Tibial artery (tissue), 4 donors: ENCODE measurements around the gene SLC38A3.

Experiments used
- DNase-seq, 2 donors: peaks; one replicate each; pipeline ENCODE4 v3.0.0-alpha.2; 2019
- H3K27ac ChIP-seq, 2 donors: fragments of 200-600 bp; sonication (generic) in 1 of 2; 1 replicate in 1 of 2; 2 replicates in 1 of 2; pipeline ENCODE4 v1.5.1; 2018 to 2019; ENCODE audit warnings: mild to moderate bottlenecking in 1 of 2
- H3K27me3 ChIP-seq, 2 donors: fragments of 200-600 bp; sonication (generic) in 1 of 2; one replicate each; pipeline versions ENCODE4 v1.5.1 to v1.6.0; 2016 to 2019
- H3K36me3 ChIP-seq, 3 donors: fragments of 200-600 bp; sonication (generic) in 2 of 3; one replicate each; pipeline ENCODE4 v1.5.1; 2016 to 2019; ENCODE audit warnings: mild to moderate bottlenecking in 2 of 3
- H3K4me1 ChIP-seq, 4 donors: fragments of 200-600 bp; sonication (generic) in 2 of 4; 1 replicate in 3 of 4; 2 replicates in 1 of 4; pipeline ENCODE4 v1.5.1; 2016 to 2019
- H3K4me3 ChIP-seq, 2 donors: fragments of 200-600 bp; sonication (generic) in 1 of 2; 1 replicate in 1 of 2; 2 replicates in 1 of 2; pipeline ENCODE4 v1.5.1; 2018 to 2019; ENCODE audit warnings: mild to moderate bottlenecking in 2 of 2
- H3K9me3 ChIP-seq, 3 donors: fragments of 200-600 bp; sonication (generic) in 1 of 3; one replicate each; pipeline ENCODE4 v1.5.1; 2016 to 2019
- intact Hi-C: fragments of 100-400 bp; cut with DNase I; formaldehyde crosslinking; loops from one replicate; pipeline ENCODE4 v1.15.0; 2023; ENCODE audit warnings: low total_unique reads
- TF ChIP-seq, protein P1 (sequence below), 2 experiments: fragments of 200-600 bp in 1 of 2; fragments of 450-650 bp in 1 of 2; IDR thresholded peaks; one replicate each; pipeline ENCODE4 v1.5.1; 2017 to 2019; ENCODE audit warnings: antibody characterized with exemption in 2 of 2, mild to moderate bottlenecking in 1 of 2, moderate library complexity in 1 of 2

SLC38A3 gene

DNA sequence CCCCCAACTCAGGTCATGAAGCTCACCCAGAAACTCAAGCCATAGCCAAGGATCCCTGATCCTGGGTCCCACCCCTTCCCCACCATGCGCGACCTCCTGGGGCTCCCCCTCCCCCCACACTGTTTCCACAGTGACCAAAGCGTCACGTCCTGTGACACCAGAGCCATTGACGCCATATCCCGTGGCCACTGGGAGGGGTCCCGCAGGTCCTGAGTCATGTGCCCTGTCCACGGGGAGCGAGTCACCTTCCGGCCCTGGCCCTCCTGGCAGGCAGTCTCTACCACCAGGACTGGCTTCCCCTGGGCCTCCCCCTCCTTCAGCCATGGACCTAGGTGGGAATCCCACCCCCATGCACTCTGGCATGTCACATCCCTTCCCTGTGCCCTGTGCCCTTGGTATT is 34.4 kb upstream of the SLC38A3 start:
- H3K4me1 ChIP-seq: peaks cover 0 to 71% (median 58%) of the 10 kb centered on the region in 4 donors
- peak in 1 of 2 donors; percentile 46 for DNase-seq
- H3K4me3 ChIP-seq: no peak overlapping the region
- TF ChIP-seq, protein P1, sequence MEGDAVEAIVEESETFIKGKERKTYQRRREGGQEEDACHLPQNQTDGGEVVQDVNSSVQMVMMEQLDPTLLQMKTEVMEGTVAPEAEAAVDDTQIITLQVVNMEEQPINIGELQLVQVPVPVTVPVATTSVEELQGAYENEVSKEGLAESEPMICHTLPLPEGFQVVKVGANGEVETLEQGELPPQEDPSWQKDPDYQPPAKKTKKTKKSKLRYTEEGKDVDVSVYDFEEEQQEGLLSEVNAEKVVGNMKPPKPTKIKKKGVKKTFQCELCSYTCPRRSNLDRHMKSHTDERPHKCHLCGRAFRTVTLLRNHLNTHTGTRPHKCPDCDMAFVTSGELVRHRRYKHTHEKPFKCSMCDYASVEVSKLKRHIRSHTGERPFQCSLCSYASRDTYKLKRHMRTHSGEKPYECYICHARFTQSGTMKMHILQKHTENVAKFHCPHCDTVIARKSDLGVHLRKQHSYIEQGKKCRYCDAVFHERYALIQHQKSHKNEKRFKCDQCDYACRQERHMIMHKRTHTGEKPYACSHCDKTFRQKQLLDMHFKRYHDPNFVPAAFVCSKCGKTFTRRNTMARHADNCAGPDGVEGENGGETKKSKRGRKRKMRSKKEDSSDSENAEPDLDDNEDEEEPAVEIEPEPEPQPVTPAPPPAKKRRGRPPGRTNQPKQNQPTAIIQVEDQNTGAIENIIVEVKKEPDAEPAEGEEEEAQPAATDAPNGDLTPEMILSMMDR (IDR thresholded peaks at IDR 0.05): no peak
- peaks cover 7 to 24% (median 17%) of the 10 kb centered on the region in 3 donors for H3K36me3 ChIP-seq
- H3K27ac ChIP-seq: peak overlapping the region in 1 of 2 donors; percentile 70
- H3K27me3 ChIP-seq: no peaks in the 10 kb centered on the region
- no peaks in the 10 kb centered on the region for H3K9me3 ChIP-seq
- intact Hi-C loops: no loop called here

DNA sequence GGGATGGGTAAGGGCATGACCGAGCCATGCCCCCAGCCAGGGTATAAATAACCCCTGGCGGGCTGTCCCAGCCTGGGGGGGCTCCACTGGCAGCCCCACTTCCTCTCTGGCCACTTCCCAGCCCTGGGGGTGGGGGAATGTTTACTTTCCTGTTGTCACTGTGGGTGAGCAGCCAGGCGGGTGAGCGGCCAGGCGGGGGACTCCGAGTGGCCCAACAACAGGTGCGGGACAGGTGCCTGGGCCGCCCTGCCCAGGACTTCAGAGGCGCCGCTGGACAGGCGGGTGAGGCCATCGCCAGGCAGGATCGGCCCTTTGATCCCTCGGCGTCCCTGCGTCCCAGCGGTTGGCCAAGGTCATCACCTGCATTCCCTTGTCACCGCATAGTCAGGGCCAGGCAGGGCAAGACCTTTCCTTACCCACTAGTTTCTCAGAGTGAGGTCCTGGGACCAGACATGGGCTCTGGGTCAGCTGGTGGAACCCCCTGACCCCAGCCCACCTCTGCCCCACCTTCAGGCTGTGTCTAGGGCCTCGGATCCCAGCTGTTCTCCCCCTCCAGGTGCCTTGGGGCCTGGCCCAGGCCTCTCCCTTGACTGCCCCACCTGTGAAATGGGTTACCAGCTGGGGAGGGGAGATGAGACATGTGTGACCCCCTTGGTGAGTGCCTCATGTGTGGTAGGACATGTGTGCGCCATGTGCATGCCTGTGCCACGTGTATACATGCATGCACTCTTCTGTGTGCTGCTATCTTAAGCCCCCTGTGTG is 33.4 kb upstream of the SLC38A3 start:
- H3K36me3 ChIP-seq: peaks cover 7 to 35% (median 25%) of the 10 kb centered on the region in 3 donors
- H3K27ac ChIP-seq: no peak overlapping the region
- H3K27me3 ChIP-seq: no peaks in the 10 kb centered on the region
- no peaks in the 10 kb centered on the region for H3K9me3 ChIP-seq
- peaks cover 0 to 61% (median 48%) of the 10 kb centered on the region in 4 donors for H3K4me1 ChIP-seq
- DNase-seq: no peak
- H3K4me3 ChIP-seq: no peak overlapping the region
- TF ChIP-seq, protein P1 (IDR thresholded peaks at IDR 0.05): no peak
- intact Hi-C loops: no loop called here

DNA sequence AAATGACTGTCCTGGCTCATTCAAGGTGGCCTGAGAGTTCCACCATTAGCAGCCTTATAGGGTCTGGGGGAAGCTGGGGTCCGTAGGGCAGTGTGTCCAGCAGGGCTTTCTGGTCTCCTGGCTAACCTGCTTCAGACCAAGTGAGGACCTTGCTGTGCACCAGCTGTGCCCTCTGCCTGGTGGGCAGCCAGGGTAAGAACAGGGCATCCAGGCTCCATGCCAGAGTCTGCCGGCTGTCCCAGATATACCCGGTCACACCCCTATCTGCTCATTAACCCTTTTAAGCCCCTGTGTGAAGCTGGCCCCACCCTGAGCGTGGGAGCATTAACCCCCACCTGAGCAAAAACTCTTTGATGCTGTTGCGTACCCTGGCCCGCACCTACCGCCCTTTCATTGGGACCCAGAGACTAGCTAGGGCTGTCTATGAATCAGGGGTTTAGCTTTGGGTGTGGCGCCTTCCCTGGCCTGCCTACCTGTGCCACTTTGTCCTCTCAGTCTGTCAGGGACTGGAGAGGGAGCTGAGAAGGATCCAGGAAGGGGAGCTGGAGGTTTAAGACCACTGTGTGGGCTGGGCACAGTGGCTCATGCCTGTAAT is 32.3 kb upstream of the SLC38A3 start:
- DNase-seq: no peak
- intact Hi-C loops: no loop called here
- H3K9me3 ChIP-seq: no peaks in the 10 kb centered on the region
- no peaks in the 10 kb centered on the region for H3K27me3 ChIP-seq
- peaks cover 7 to 41% (median 25%) of the 10 kb centered on the region in 3 donors for H3K36me3 ChIP-seq
- peaks cover 0 to 51% (median 38%) of the 10 kb centered on the region in 4 donors for H3K4me1 ChIP-seq
- H3K27ac ChIP-seq: no peak overlapping the region
- no peak overlapping the region for H3K4me3 ChIP-seq
- TF ChIP-seq, protein P1 (IDR thresholded peaks at IDR 0.05): no peak

DNA sequence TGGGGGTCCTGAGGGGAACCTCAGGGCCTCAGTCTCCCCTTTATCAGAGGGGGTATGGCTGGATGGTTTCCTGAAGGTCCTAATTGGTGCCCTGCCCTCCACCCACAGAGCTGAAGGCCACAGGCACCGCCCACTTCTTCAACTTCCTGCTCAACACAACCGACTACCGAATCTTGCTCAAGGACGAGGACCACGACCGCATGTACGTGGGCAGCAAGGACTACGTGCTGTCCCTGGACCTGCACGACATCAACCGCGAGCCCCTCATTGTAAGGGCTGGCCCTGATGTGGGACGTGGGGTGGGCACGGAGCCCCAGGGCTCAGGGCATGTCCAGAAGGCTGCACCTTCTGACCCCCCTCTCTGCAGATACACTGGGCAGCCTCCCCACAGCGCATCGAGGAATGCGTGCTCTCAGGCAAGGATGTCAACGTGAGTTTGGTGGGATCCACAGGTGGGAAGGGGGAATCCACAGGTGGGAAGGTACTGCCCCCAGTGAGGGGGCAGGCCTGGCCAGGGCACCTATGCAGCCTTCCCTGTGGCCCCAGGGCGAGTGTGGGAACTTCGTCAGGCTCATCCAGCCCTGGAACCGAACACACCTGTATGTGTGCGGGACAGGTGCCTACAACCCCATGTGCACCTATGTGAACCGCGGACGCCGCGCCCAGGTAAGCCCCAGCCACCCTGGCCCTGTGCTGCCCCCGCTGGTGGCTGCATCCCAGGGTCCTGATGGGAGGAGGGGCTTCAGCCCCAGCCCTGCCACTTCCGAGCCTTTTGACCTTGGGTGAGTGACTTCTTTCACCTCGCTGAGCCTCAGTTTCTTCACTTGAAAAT is 31.2 kb upstream of the SLC38A3 start:
- no peak overlapping the region for H3K27ac ChIP-seq
- peaks cover 0 to 39% (median 26%) of the 10 kb centered on the region in 4 donors for H3K4me1 ChIP-seq
- no peaks in the 10 kb centered on the region for H3K27me3 ChIP-seq
- DNase-seq: no peak
- H3K4me3 ChIP-seq: no peak overlapping the region
- TF ChIP-seq, protein P1 (IDR thresholded peaks at IDR 0.05): no peak
- peaks cover 7 to 41% (median 25%) of the 10 kb centered on the region in 3 donors for H3K36me3 ChIP-seq
- no peaks in the 10 kb centered on the region for H3K9me3 ChIP-seq
- intact Hi-C loops: no loop called here

- H3K27ac ChIP-seq: no peak overlapping the region
- intact Hi-C loops: no loop called here
- peaks cover 0 to 33% (median 20%) of the 10 kb centered on the region in 4 donors for H3K4me1 ChIP-seq
- no peaks in the 10 kb centered on the region for H3K27me3 ChIP-seq
- H3K36me3 ChIP-seq: peaks cover 7 to 41% (median 25%) of the 10 kb centered on the region in 3 donors
- TF ChIP-seq, protein P1 (IDR thresholded peaks at IDR 0.05): no peak
- no peak for DNase-seq
- no peak overlapping the region for H3K4me3 ChIP-seq
- H3K9me3 ChIP-seq: no peaks in the 10 kb centered on the region
Measured at GRCh38 chr3:50174517-50174895, 30.6 kb upstream of the SLC38A3 start.
